Osteocyte (in vitro differentiated cells): ENCODE results near the gene ESYT3. TPM values are rescaled to one million over a fixed set of nuclear protein-coding genes. Genes with fewer than 3 reads are reported as not detected.
"Not testable (repeated sequence)": the region's sequence is repeated elsewhere in the genome, so short reads cannot be mapped to it uniquely, and the experiment has no call there.

Experiments
- DNase-seq: peaks from one replicate; pipeline ENCODE4 v3.0.0; 2021; ENCODE audit warnings: mixed read lengths; ENCODE audit not compliant: unreplicated experiment; ENCODE audit errors: extremely low spot score
- H3K27ac Mint-ChIP-seq: one replicate; pipeline ENCODE4 v1.8.0; 2021; ENCODE audit warnings: mild to moderate bottlenecking, mixed read lengths; ENCODE audit not compliant: unreplicated experiment
- H3K27me3 Mint-ChIP-seq: one replicate; pipeline ENCODE4 v1.8.0; 2021; ENCODE audit warnings: mixed read lengths; ENCODE audit not compliant: unreplicated experiment
- H3K36me3 Mint-ChIP-seq: one replicate; pipeline ENCODE4 v1.8.0; 2021; ENCODE audit warnings: mixed read lengths; ENCODE audit not compliant: unreplicated experiment
- H3K4me1 Mint-ChIP-seq: one replicate; pipeline ENCODE4 v1.8.0; 2021; ENCODE audit warnings: mixed read lengths; ENCODE audit not compliant: unreplicated experiment
- H3K4me3 Mint-ChIP-seq: one replicate; pipeline ENCODE4 v1.8.0; 2021; ENCODE audit warnings: mild to moderate bottlenecking, moderate library complexity, mixed read lengths; ENCODE audit not compliant: unreplicated experiment
- H3K9me3 Mint-ChIP-seq: one replicate; pipeline ENCODE4 v1.8.0; 2021; ENCODE audit warnings: mixed read lengths; ENCODE audit not compliant: unreplicated experiment
- CTCF ChIP-seq: fragments of 200-600 bp; sonication (generic); IDR thresholded peaks from 2 replicates; pipeline ENCODE4 v1.5.0; 2021; ENCODE audit warnings: antibody characterized with exemption, mild to moderate bottlenecking, moderate library complexity
- total RNA-seq: library from RNA; stranded (reverse); gene quantifications from 2 replicates; pipeline ENCODE4 v1.2.1, GENCODE V29; 2021

The ESYT3 gene
- total RNA-seq, 1 donor from 2014 or later, result 0.21 TPM

DNA sequence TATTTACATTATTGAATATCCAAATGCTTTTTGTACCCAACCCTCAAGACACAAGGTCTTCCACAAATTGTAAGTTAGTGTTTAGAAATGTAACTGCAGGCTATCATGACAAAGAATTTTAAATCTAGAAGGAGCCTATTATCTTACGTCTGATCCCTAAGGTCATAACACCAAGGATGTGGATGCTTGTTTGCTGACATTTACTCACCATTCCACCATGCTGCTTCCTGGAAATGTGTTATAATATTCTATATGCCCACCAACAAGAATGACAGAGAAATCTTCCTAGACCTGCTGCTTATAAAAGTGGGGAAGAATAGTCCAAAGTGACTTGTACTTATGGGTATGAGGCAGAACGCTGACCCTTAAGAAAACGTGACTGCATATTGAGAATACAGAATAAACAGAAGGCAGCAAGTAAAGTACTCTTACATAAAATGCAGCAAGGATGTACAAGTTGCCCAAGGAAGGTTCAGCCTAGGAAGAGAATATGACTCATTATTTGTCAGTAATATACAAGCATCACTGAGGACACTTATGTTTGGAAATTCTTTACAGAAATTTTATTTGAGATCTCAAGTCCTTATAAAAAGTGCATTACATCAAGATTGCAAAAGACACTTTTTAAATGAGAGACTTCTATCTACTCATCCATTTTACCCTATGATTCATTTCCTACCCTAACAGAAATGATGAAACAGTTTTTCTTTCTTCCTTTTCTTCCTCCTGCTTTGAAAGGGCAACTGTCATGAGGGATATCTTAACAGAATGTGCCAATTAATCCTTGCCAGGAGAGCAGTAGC, 59.6 kb downstream of the ESYT3 start:
- peaks cover 10% of the 10 kb centered on the region for H3K9me3 Mint-ChIP-seq
- TF ChIP-seq CTCF, result no peak
- H3K4me3 Mint-ChIP-seq, result no peak overlapping the region
- peaks cover 5% of the 10 kb centered on the region for H3K4me1 Mint-ChIP-seq
- peaks cover 2% of the 10 kb centered on the region for H3K36me3 Mint-ChIP-seq
- no peaks in the 10 kb centered on the region for H3K27me3 Mint-ChIP-seq
- no peak for DNase-seq
- no peak overlapping the region for H3K27ac Mint-ChIP-seq

DNA sequence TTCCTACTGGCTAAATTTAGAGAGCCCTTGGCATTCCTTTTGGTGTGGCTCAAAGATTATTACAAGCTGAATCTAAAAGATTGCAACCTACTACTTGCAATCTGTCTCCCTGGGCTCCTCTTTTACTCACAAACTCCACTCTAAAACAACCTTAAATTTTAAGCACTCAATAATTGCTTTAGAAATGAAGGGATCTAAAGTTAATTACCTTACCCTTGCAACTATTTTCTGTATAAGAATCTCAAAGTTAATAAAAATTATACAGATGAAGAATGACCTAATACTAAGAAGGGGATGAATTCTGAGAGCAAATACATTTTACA, 60.2 kb downstream of the ESYT3 start:
- Mint-ChIP-seq H3K9me3 (peaks cover 7% of the 10 kb centered on the region), H3K27me3 (no peaks in the 10 kb centered on the region), H3K36me3 (peaks cover 2% of the 10 kb centered on the region), H3K4me3 (no peak overlapping the region), H3K27ac (no peak overlapping the region), H3K4me1 (peaks cover 5% of the 10 kb centered on the region)
- TF ChIP-seq CTCF, result no peak
- no peak for DNase-seq

GRCh38 chr3:138495638-138496037, 61.2 kb downstream of the ESYT3 start:
- not testable (repeated sequence) for H3K27me3 Mint-ChIP-seq, H3K4me1 Mint-ChIP-seq, H3K27ac Mint-ChIP-seq, H3K9me3 Mint-ChIP-seq, DNase-seq, H3K36me3 Mint-ChIP-seq, H3K4me3 Mint-ChIP-seq

GRCh38 chr3:138496436-138496835, 62.0 kb downstream of the ESYT3 start:
- no peak overlapping the region for H3K4me3 Mint-ChIP-seq
- no peaks in the 10 kb centered on the region for H3K27me3 Mint-ChIP-seq
- peaks cover 5% of the 10 kb centered on the region for H3K4me1 Mint-ChIP-seq

DNA sequence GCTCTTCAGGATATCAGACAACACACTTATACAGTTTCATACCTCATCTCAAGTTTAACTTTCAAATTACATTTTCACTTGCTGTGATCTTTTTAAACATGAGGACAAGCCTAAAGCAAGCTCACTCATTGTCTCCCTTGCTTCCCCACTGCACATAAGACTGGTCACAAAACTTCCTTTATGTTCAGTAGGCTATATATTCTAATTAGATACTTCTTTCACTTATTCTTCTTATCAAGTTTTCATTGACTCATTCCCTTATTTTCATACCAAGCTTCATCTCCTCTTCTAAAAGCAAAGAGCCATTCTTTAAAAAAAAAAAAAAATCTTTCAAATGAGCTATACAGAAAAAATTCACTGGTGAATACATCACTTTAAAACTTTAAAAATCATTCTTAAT, 62.6 kb downstream of the ESYT3 start:
- no peak for TF ChIP-seq CTCF
- DNase-seq, result no peak
- Mint-ChIP-seq H3K27me3 (no peaks in the 10 kb centered on the region), H3K9me3 (no peaks in the 10 kb centered on the region), H3K27ac (no peak overlapping the region), H3K4me3 (no peak overlapping the region), H3K36me3 (peaks cover 2% of the 10 kb centered on the region), H3K4me1 (peaks cover 5% of the 10 kb centered on the region)

More at GRCh38 chr3:138496436-138496835, 62.0 kb downstream of the ESYT3 start:
- H3K9me3 Mint-ChIP-seq, result no peaks in the 10 kb centered on the region
- TF ChIP-seq CTCF, result no peak
- peaks cover 2% of the 10 kb centered on the region for H3K36me3 Mint-ChIP-seq
- no peak overlapping the region for H3K27ac Mint-ChIP-seq
- DNase-seq, result no peak
